ES-I3 (cell line): ENCODE measurements around the gene ZHX3.

Source experiments
- H3K36me3 ChIP-seq: 2 replicates; pipeline ENCODE4 v1.6.1; 2013; ENCODE audit warnings: mild to moderate bottlenecking, low read length, control low read depth, moderate library complexity; ENCODE audit not compliant: insufficient read depth
- H3K4me1 ChIP-seq: 2 replicates; pipeline ENCODE4 v1.6.1; 2013; ENCODE audit warnings: mild to moderate bottlenecking, control low read depth, low read length; ENCODE audit not compliant: insufficient read depth
- H3K9ac ChIP-seq: 2 replicates; pipeline ENCODE4 v1.6.1; 2013; ENCODE audit warnings: low read depth, mild to moderate bottlenecking, low read length, moderate library complexity
- H3K9me3 ChIP-seq: 2 replicates; pipeline ENCODE4 v1.6.1; 2013; ENCODE audit warnings: mild to moderate bottlenecking, low read length, moderate library complexity; ENCODE audit not compliant: control insufficient read depth, insufficient read depth

ZHX3 gene

GRCh38 chr20:41205313-41205712 is 112.2 kb downstream of the ZHX3 start:
- Histone ChIP-seq H3K36me3 (no peaks in the 10 kb centered on the region), H3K9ac (no peak overlapping the region), H3K4me1 (no peaks in the 10 kb centered on the region), H3K9me3 (no peaks in the 10 kb centered on the region)

- no peak overlapping the region for H3K9ac ChIP-seq
- no peaks in the 10 kb centered on the region for H3K4me1 ChIP-seq
- H3K9me3 ChIP-seq, result 0 out of 2 replicates have a peak, but pooled peaks cover 2% of the 10 kb centered on the region
Observed at GRCh38 chr20:41204304-41205265, 112.9 kb downstream of the ZHX3 start.

GRCh38 chr20:41203660-41204059 is 113.9 kb downstream of the ZHX3 start:
- Histone ChIP-seq H3K36me3 (peaks cover 3% of the 10 kb centered on the region; the same call in 1 of the 2 replicates), H3K9me3 (peaks cover 7% of the 10 kb centered on the region; the same call in 1 of the 2 replicates), H3K9ac (no peak overlapping the region), H3K4me1 (no peaks in the 10 kb centered on the region)

More at GRCh38 chr20:41204304-41205265, 112.9 kb downstream of the ZHX3 start:
- peaks cover 3% of the 10 kb centered on the region; the same call in 1 of the 2 replicates for H3K36me3 ChIP-seq

GRCh38 chr20:41202426-41202825 is 115.1 kb downstream of the ZHX3 start:
- H3K36me3 ChIP-seq, result peaks cover 3% of the 10 kb centered on the region; the same call in 1 of the 2 replicates
- no peak overlapping the region for H3K9ac ChIP-seq
- peaks cover 7% of the 10 kb centered on the region; the same call in 1 of the 2 replicates for H3K9me3 ChIP-seq
- no peaks in the 10 kb centered on the region for H3K4me1 ChIP-seq

- Histone ChIP-seq H3K9me3 (peaks cover 9% of the 10 kb centered on the region; the same call in 1 of the 2 replicates), H3K36me3 (peaks cover 3% of the 10 kb centered on the region; the same call in 1 of the 2 replicates), H3K9ac (no peak overlapping the region), H3K4me1 (no peaks in the 10 kb centered on the region)
Observed at GRCh38 chr20:41201760-41202159, 115.8 kb downstream of the ZHX3 start.

- Histone ChIP-seq H3K9me3 (peaks cover 10% of the 10 kb centered on the region; the same call in 1 of the 2 replicates), H3K9ac (no peak overlapping the region), H3K36me3 (peaks cover 3% of the 10 kb centered on the region; the same call in 1 of the 2 replicates), H3K4me1 (no peaks in the 10 kb centered on the region)
Observed at GRCh38 chr20:41200446-41201202, 116.9 kb downstream of the ZHX3 start.

GRCh38 chr20:41198443-41198842 is 119.1 kb downstream of the ZHX3 start:
- Histone ChIP-seq H3K4me1 (no peaks in the 10 kb centered on the region), H3K9ac (no peak overlapping the region), H3K36me3 (peaks cover 3% of the 10 kb centered on the region; the same call in 1 of the 2 replicates), H3K9me3 (peaks cover 10% of the 10 kb centered on the region; the same call in 1 of the 2 replicates)

GRCh38 chr20:41196653-41197225 is 120.8 kb downstream of the ZHX3 start:
- H3K4me1 ChIP-seq, result no peaks in the 10 kb centered on the region
- no peak overlapping the region for H3K9ac ChIP-seq
- peaks cover 3% of the 10 kb centered on the region; the same call in 1 of the 2 replicates for H3K36me3 ChIP-seq
- peaks cover 10% of the 10 kb centered on the region; the same call in 1 of the 2 replicates for H3K9me3 ChIP-seq

- H3K9ac ChIP-seq, result no peak overlapping the region
- peaks cover 3% of the 10 kb centered on the region; the same call in 1 of the 2 replicates for H3K9me3 ChIP-seq
Observed at GRCh38 chr20:41192575-41192974, 125.0 kb downstream of the ZHX3 start.

GRCh38 chr20:41191562-41192500 is 125.7 kb downstream of the ZHX3 start:
- H3K36me3 ChIP-seq, result no peaks in the 10 kb centered on the region
- H3K9ac ChIP-seq, result no peak overlapping the region
- no peaks in the 10 kb centered on the region for H3K4me1 ChIP-seq
- peaks cover 2% of the 10 kb centered on the region; the same call in 1 of the 2 replicates for H3K9me3 ChIP-seq

More at GRCh38 chr20:41192575-41192974, 125.0 kb downstream of the ZHX3 start:
- Histone ChIP-seq H3K36me3 (no peaks in the 10 kb centered on the region), H3K4me1 (no peaks in the 10 kb centered on the region)

GRCh38 chr20:41187668-41188067 is 129.9 kb downstream of the ZHX3 start:
- Histone ChIP-seq H3K9me3 (no peaks in the 10 kb centered on the region; the same call in 1 of the 2 replicates), H3K36me3 (no peaks in the 10 kb centered on the region), H3K4me1 (no peaks in the 10 kb centered on the region), H3K9ac (no peak overlapping the region)

GRCh38 chr20:41185013-41185757 is 132.3 kb downstream of the ZHX3 start:
- Histone ChIP-seq H3K9me3 (no peaks in the 10 kb centered on the region; the same call in 1 of the 2 replicates), H3K9ac (no peak overlapping the region), H3K36me3 (no peaks in the 10 kb centered on the region), H3K4me1 (no peaks in the 10 kb centered on the region)
